GM15510 (cell line): ENCODE data around the gene FAM131A.

Source experiments
- POLR2A ChIP-seq: IDR thresholded peaks from 3 replicates; pipeline ENCODE4 v1.6.1; 2011; ENCODE audit warnings: borderline replicate concordance; ENCODE audit not compliant: insufficient read length; ENCODE audit errors: extremely low read depth

The FAM131A gene

DNA sequence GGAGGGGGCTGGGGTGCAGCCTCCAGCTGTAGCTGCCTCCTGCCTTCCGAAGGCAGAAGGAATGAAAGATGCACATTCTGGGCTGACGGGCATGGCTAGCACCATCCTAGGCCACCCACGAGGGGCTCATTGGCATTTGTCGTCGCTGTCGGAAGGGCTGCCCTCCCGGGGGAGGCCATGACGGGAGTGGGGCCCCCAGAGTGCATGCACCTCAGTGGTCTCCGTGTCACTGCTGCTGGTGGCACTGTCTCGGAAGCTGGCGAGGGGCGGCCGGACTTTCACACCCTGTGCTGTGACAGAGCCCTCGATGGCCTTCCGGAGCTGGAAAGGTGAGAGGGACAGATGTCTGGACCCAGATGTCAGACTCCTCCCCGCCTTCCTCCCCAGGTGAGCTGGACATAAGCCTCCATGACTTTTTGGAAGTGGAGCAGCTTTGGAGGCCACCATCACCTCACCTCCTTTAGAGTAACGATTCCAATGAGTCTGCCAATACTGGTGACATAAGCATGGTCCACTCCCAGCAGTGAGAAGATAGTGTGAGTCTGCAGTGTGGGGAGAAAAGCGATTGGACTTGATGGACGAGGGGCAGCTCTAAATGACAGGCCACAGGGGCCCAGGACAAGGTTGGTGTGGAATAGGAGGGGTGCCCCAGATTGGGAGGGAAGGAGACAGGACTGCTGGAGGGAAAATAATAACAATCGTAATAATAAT lies 9.2 kb downstream of the FAM131A start:
- no peak for TF ChIP-seq POLR2A

GRCh38 chr3:184347321-184348056 lies 10.1 kb downstream of the FAM131A start:
- TF ChIP-seq POLR2A = no peak

- TF ChIP-seq POLR2A = no peak
Measured at GRCh38 chr3:184348057-184348382, 10.6 kb downstream of the FAM131A start.

DNA sequence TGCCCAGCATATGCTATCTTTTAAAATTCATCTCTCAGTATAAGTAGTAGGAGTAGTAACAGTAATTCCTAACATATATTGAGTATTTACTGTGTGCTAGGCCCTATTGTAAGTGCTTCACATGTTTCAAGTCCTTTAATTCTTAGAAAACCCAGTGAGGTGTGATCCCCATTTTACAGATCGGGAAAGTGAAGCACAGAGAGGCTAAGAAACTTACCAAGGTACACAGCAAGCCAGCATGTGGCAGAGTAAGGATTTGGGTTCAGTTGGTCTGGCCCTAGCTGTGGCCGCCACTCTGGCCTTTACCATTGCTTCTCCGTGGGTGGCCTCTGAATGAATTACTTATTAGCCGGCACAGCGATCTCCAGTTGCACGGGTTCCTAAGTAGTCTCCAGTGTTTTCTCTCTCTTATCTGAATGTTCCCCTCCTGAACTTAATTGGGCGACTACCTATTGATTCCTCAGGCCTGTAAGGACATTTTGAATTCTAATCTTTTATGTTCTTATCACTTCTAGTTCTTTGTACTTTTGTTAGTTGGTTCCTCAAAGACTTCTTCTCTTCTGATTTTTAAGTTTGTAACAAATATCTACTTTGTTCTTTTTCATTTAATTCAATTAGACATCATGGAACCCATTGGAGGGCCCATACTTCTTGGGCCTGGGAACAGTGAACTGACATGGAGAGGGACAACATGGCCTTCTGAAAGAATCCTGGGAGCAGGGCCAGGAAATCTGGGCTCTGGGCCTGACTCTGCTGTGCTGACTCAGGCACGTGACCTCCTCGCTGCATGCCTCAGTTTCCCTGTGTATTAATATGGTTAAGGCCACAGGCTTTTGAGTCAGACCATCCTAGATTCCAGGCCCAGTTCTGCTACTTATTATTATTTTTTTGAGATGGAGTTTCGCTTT lies 12.4 kb downstream of the FAM131A start:
- TF ChIP-seq POLR2A = no peak

DNA sequence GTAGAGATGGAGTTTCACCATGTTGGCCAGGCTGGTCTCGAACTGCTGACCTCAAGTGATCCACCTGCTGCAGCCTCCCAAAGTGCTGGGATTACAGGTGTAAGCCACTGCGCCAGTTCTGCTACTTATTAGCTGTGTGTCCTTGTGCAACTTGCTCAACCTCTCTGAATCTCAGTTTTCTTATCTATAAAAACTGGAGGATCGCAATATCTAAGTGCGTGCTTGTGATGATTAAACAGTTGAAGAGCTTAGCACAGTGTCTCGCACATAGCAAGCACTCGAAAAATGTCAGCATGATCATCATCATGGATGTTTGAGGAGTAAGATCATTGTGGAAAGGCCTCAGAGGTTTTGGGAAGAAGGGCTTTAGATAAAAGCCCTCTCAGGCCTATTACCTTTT lies 13.2 kb downstream of the FAM131A start:
- TF ChIP-seq POLR2A = no peak

GRCh38 chr3:184351511-184352148 lies 14.2 kb downstream of the FAM131A start:
- TF ChIP-seq POLR2A = no peak

GRCh38 chr3:184352149-184352785 lies 14.9 kb downstream of the FAM131A start:
- no peak for TF ChIP-seq POLR2A

GRCh38 chr3:184352897-184353545 lies 15.6 kb downstream of the FAM131A start:
- no peak for TF ChIP-seq POLR2A

- no peak for TF ChIP-seq POLR2A
Measured at GRCh38 chr3:184353546-184353941, 16.1 kb downstream of the FAM131A start.

GRCh38 chr3:184354121-184354728 lies 16.8 kb downstream of the FAM131A start:
- TF ChIP-seq POLR2A = no peak

GRCh38 chr3:184354754-184355153 lies 17.4 kb downstream of the FAM131A start:
- no peak for TF ChIP-seq POLR2A

DNA sequence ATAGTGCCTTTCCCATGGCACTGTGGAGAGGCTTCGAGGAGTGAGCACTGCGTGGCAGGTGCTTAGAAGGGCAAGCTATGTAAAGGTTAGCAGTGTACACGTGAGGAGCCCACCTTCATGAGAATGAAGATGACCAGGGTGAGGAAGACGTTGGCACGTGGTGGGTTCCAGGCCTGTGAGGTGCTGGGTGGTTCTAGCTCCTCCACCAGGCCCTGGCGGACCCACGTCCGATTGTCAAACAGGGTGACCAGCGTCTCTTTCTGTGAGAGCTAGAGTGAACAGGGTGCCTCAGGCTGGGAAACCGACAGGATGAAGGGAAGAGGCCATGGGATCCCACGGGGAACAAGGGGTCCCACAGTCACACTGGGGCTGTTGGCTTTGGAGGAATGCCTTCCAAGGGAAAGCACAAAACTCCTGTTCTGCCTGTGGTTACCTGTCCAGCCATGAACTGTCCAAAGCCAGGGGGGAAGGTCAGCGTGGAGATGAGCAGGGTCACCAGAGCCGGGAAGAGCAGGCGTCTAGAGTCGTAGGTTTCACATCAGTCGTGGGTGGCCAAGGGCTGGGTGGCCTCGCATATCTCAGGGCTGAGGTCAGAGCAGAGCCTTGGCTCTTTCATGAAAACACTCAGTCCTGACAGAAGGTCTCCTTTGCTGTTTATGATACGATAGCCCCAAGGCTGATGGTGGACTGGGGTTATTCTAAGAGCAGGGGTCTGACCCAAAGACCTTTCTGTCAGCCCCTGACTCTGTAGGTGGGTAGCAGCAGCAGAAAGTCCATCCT lies 18.1 kb downstream of the FAM131A start:
- no peak for TF ChIP-seq POLR2A
